Activated CD4-positive, alpha-beta memory T cell treated with anti-CD3 and anti-CD28 coated beads for 36 hours (primary cell): ENCODE results near the gene CELSR1. TPM values are rescaled to one million over a fixed set of nuclear protein-coding genes. Genes with fewer than 3 reads are reported as not detected.
A peak's percentile ranks its signal among the peaks of the same experiment; 100 is the strongest.

ENCODE experiments used
- CTCF ChIA-PET: fragments of 350-600 bp; sonication (Branson Sonifier 250); formaldehyde crosslinking; loops from one replicate; lab custom pipeline; 2021; ENCODE audit warnings: antibody characterized with exemption, inconsistent platforms; lab: Charles Lee
- POLR2A ChIA-PET: fragments of 350-600 bp; sonication (Branson Sonifier 250); formaldehyde crosslinking; loops from one replicate; lab custom pipeline; 2021; ENCODE audit warnings: antibody characterized with exemption; lab: Charles Lee
- DNase-seq: peaks from one replicate; pipeline ENCODE4 v3.0.0-alpha.2; 2020
- H3K27ac Mint-ChIP-seq: one replicate; pipeline ENCODE4 v1.8.0; 2021; ENCODE audit warnings: mixed read lengths
- H3K27me3 Mint-ChIP-seq: one replicate; pipeline ENCODE4 v1.8.0; 2021; ENCODE audit warnings: mixed read lengths
- H3K36me3 Mint-ChIP-seq: one replicate; pipeline ENCODE4 v1.8.0; 2021; ENCODE audit warnings: mixed read lengths
- H3K4me1 Mint-ChIP-seq: one replicate; pipeline ENCODE4 v1.8.0; 2021; ENCODE audit warnings: low read depth, mixed read lengths
- H3K4me3 Mint-ChIP-seq: one replicate; pipeline ENCODE4 v1.8.0; 2021; ENCODE audit warnings: mild to moderate bottlenecking, mixed read lengths
- H3K9me3 Mint-ChIP-seq: one replicate; pipeline ENCODE4 v1.8.0; 2021; ENCODE audit warnings: mixed read lengths
- intact Hi-C: fragments of 100-400 bp; cut with micrococcal nuclease; formaldehyde crosslinking; loops from one replicate; pipeline ENCODE4 v1.15.1; 2023
- total RNA-seq, 2 experiments: library from RNA; stranded (reverse); gene quantifications; one replicate each; pipeline ENCODE4 v1.2.3, GENCODE V29; 2021

CELSR1 gene
- total RNA-seq, 2 experiments from 2014 or later: 0.24 to 0.36 TPM

GRCh38 chr22:46428602-46429324 lies 108.7 kb downstream of the CELSR1 start:
- ChIA-PET CTCF (no interaction called here), POLR2A (no interaction called here)
- Mint-ChIP-seq H3K9me3 (peaks cover 7% of the 10 kb centered on the region), H3K4me3 (no peak overlapping the region), H3K27ac (no peak overlapping the region), H3K27me3 (no peaks in the 10 kb centered on the region), H3K4me1 (peaks cover 10% of the 10 kb centered on the region), H3K36me3 (no peaks in the 10 kb centered on the region)
- intact Hi-C loops: no loop called here
- DNase-seq: no peak

GRCh38 chr22:46428171-46428570 lies 109.2 kb downstream of the CELSR1 start:
- H3K9me3 Mint-ChIP-seq: peaks cover 7% of the 10 kb centered on the region
- H3K27me3 Mint-ChIP-seq: no peaks in the 10 kb centered on the region
- peaks cover 10% of the 10 kb centered on the region for H3K4me1 Mint-ChIP-seq
- DNase-seq: no peak
- intact Hi-C loops: no loop called here
- CTCF ChIA-PET: no interaction called here
- H3K4me3 Mint-ChIP-seq: no peak overlapping the region
- POLR2A ChIA-PET: no interaction called here
- no peaks in the 10 kb centered on the region for H3K36me3 Mint-ChIP-seq
- no peak overlapping the region for H3K27ac Mint-ChIP-seq

- Mint-ChIP-seq H3K27ac (no peak overlapping the region), H3K4me3 (no peak overlapping the region), H3K4me1 (no peaks in the 10 kb centered on the region), H3K9me3 (peaks cover 7% of the 10 kb centered on the region), H3K36me3 (no peaks in the 10 kb centered on the region), H3K27me3 (no peaks in the 10 kb centered on the region)
- POLR2A ChIA-PET: no interaction called here
- CTCF ChIA-PET: no interaction called here
- intact Hi-C loops: no loop called here
- no peak for DNase-seq
These were observed 112.4 kb downstream of the CELSR1 start for GRCh38 chr22:46425016-46425415.

- ChIA-PET CTCF (no interaction called here), POLR2A (no interaction called here)
- H3K4me1 Mint-ChIP-seq: no peaks in the 10 kb centered on the region
- H3K36me3 Mint-ChIP-seq: no peaks in the 10 kb centered on the region
- no peak overlapping the region for H3K27ac Mint-ChIP-seq
- DNase-seq: no peak
- no peaks in the 10 kb centered on the region for H3K27me3 Mint-ChIP-seq
- intact Hi-C loops: no loop called here
- H3K9me3 Mint-ChIP-seq: peaks cover 7% of the 10 kb centered on the region
- no peak overlapping the region for H3K4me3 Mint-ChIP-seq
These were observed 112.9 kb downstream of the CELSR1 start for GRCh38 chr22:46424496-46424895.

GRCh38 chr22:46422896-46423295 lies 114.5 kb downstream of the CELSR1 start:
- DNase-seq: no peak
- Mint-ChIP-seq H3K27ac (no peak overlapping the region), H3K36me3 (no peaks in the 10 kb centered on the region), H3K27me3 (no peaks in the 10 kb centered on the region), H3K4me1 (no peaks in the 10 kb centered on the region), H3K4me3 (no peak overlapping the region), H3K9me3 (peaks cover 7% of the 10 kb centered on the region)
- ChIA-PET CTCF (no interaction called here), POLR2A (no interaction called here)
- intact Hi-C loops: no loop called here

- no peak overlapping the region for H3K27ac Mint-ChIP-seq
- CTCF ChIA-PET: no interaction called here
- no peaks in the 10 kb centered on the region for H3K36me3 Mint-ChIP-seq
- no peak overlapping the region for H3K4me3 Mint-ChIP-seq
- no peaks in the 10 kb centered on the region for H3K27me3 Mint-ChIP-seq
- no peaks in the 10 kb centered on the region for H3K4me1 Mint-ChIP-seq
- peak; percentile 54 for DNase-seq
- intact Hi-C loops: no loop called here
- H3K9me3 Mint-ChIP-seq: peaks cover 7% of the 10 kb centered on the region
- POLR2A ChIA-PET: no interaction called here
These were observed 116.2 kb downstream of the CELSR1 start for GRCh38 chr22:46421267-46421666.

GRCh38 chr22:46419754-46420571 lies 117.5 kb downstream of the CELSR1 start:
- no peak overlapping the region for H3K27ac Mint-ChIP-seq
- no peaks in the 10 kb centered on the region for H3K27me3 Mint-ChIP-seq
- POLR2A ChIA-PET: no interaction called here
- no peak for DNase-seq
- H3K4me3 Mint-ChIP-seq: no peak overlapping the region
- H3K9me3 Mint-ChIP-seq: no peaks in the 10 kb centered on the region
- no peaks in the 10 kb centered on the region for H3K4me1 Mint-ChIP-seq
- intact Hi-C loops: no loop called here
- CTCF ChIA-PET: no interaction called here
- H3K36me3 Mint-ChIP-seq: no peaks in the 10 kb centered on the region

GRCh38 chr22:46418827-46419226 lies 118.6 kb downstream of the CELSR1 start:
- H3K27ac Mint-ChIP-seq: no peak overlapping the region
- H3K27me3 Mint-ChIP-seq: no peaks in the 10 kb centered on the region
- no peak overlapping the region for H3K4me3 Mint-ChIP-seq
- H3K9me3 Mint-ChIP-seq: no peaks in the 10 kb centered on the region
- DNase-seq: no peak
- intact Hi-C loops: no loop called here
- no peaks in the 10 kb centered on the region for H3K4me1 Mint-ChIP-seq
- CTCF ChIA-PET: interaction anchor here (0.7 kb wide), 1 partner anchor 51 kb away, joined by 3 read pairs; no protein-coding TSS in a partner anchor
- POLR2A ChIA-PET: no interaction called here
- H3K36me3 Mint-ChIP-seq: no peaks in the 10 kb centered on the region

GRCh38 chr22:46417769-46418168 lies 119.7 kb downstream of the CELSR1 start:
- no peak for DNase-seq
- no peaks in the 10 kb centered on the region for H3K9me3 Mint-ChIP-seq
- no peaks in the 10 kb centered on the region for H3K4me1 Mint-ChIP-seq
- CTCF ChIA-PET: no interaction called here
- H3K4me3 Mint-ChIP-seq: no peak overlapping the region
- intact Hi-C loops: no loop called here
- H3K36me3 Mint-ChIP-seq: no peaks in the 10 kb centered on the region
- POLR2A ChIA-PET: interaction anchor here (0.6 kb wide), 1 partner anchor 342 kb away, joined by 3 read pairs; no protein-coding TSS in a partner anchor
- H3K27me3 Mint-ChIP-seq: no peaks in the 10 kb centered on the region
- no peak overlapping the region for H3K27ac Mint-ChIP-seq

- intact Hi-C loops: no loop called here
- DNase-seq: no peak
- POLR2A ChIA-PET: no interaction called here
- no peak overlapping the region for H3K27ac Mint-ChIP-seq
- no peaks in the 10 kb centered on the region for H3K36me3 Mint-ChIP-seq
- CTCF ChIA-PET: no interaction called here
- no peak overlapping the region for H3K4me3 Mint-ChIP-seq
- no peaks in the 10 kb centered on the region for H3K4me1 Mint-ChIP-seq
- H3K9me3 Mint-ChIP-seq: no peaks in the 10 kb centered on the region
- no peaks in the 10 kb centered on the region for H3K27me3 Mint-ChIP-seq
These were observed 120.4 kb downstream of the CELSR1 start for GRCh38 chr22:46416891-46417580.

- Mint-ChIP-seq H3K27me3 (no peaks in the 10 kb centered on the region), H3K9me3 (no peaks in the 10 kb centered on the region), H3K4me3 (no peak overlapping the region), H3K36me3 (no peaks in the 10 kb centered on the region), H3K27ac (no peak overlapping the region), H3K4me1 (no peaks in the 10 kb centered on the region)
- ChIA-PET CTCF (no interaction called here), POLR2A (no interaction called here)
- no peak for DNase-seq
- intact Hi-C loops: no loop called here
These were observed 120.9 kb downstream of the CELSR1 start for GRCh38 chr22:46416520-46416871.

GRCh38 chr22:46415776-46416519 lies 121.5 kb downstream of the CELSR1 start:
- intact Hi-C loops: no loop called here
- Mint-ChIP-seq H3K4me3 (no peak overlapping the region), H3K4me1 (no peaks in the 10 kb centered on the region), H3K9me3 (no peaks in the 10 kb centered on the region), H3K27ac (no peak overlapping the region), H3K27me3 (no peaks in the 10 kb centered on the region), H3K36me3 (no peaks in the 10 kb centered on the region)
- POLR2A ChIA-PET: no interaction called here
- no peak for DNase-seq
- CTCF ChIA-PET: no interaction called here
